Testis (tissue), 3 donors: ENCODE results near the gene SSR2. TPM values are rescaled to one million over a fixed set of nuclear protein-coding genes. Genes with fewer than 3 reads are reported as not detected.

Experiments
- DNase-seq: peaks from one replicate; pipeline ENCODE4 v3.0.0-alpha.2; 2019
- H3K27ac ChIP-seq, 2 donors: fragments of 200-600 bp; sonication (generic); one replicate each; pipeline ENCODE4 v1.5.1; 2019
- H3K27me3 ChIP-seq: fragments of 200-600 bp; sonication (generic); one replicate; pipeline ENCODE4 v1.5.1; 2019
- H3K36me3 ChIP-seq: fragments of 200-600 bp; sonication (generic); one replicate; pipeline ENCODE4 v1.5.1; 2017; ENCODE audit warnings: low read depth; ENCODE audit errors: missing control alignments
- H3K4me1 ChIP-seq: fragments of 200-600 bp; sonication (generic); one replicate; pipeline ENCODE4 v1.5.1; 2019
- H3K4me3 ChIP-seq, 2 donors: fragments of 200-600 bp; sonication (generic); one replicate each; pipeline ENCODE4 v1.5.1; 2017 to 2019
- H3K9me3 ChIP-seq: fragments of 200-600 bp; sonication (generic); one replicate; pipeline ENCODE4 v1.5.1; 2017
- POLR2A ChIP-seq: fragments of 450-650 bp; IDR thresholded peaks from one replicate; pipeline ENCODE4 v1.6.1; 2017; ENCODE audit warnings: antibody characterized with exemption, mild to moderate bottlenecking, moderate library complexity
- WGBS, 2 donors: methylation state at CpG; one replicate each; pipeline ENCODE4 v1.1.5; 2018; 5-methylcytosine and 5-hydroxymethylcytosine counted together
- intact Hi-C: fragments of 100-400 bp; cut with DNase I; formaldehyde crosslinking; loops from one replicate; pipeline ENCODE4 v1.15.1; 2023; ENCODE audit warnings: low total_unique reads
- polyA plus RNA-seq: library from polyadenylated mRNA; stranded (reverse); fragments of 350-450 nt; fragmentation: Illumina TruSeq; extraction: RNeasy Lipid Tissue Mini Kit (QIAGEN cat#74804); gene quantifications from one replicate; pipeline ENCODE4 v1.2.3, GENCODE V29; 2014; ENCODE audit warnings: low read depth, low replicate concordance; ENCODE audit not compliant: insufficient read depth
- total RNA-seq, 2 donors: library from RNA; depleted of rRNA; stranded (reverse); fragments of >200 nt; gene quantifications; one replicate each; pipeline ENCODE4 v1.2.3, GENCODE V29; 2016
- TF ChIP-seq, protein P1 (sequence below), 3 experiments: fragments of 450-650 bp in 2 of 3; fragments of 200-600 bp in 1 of 3; sonication (generic) in 1 of 3; IDR thresholded peaks; one replicate each; pipeline ENCODE4 v1.5.1; 2016 to 2019; ENCODE audit warnings: antibody characterized with exemption in 3 of 3, mild to moderate bottlenecking in 2 of 3, moderate library complexity in 1 of 3

SSR2 gene
- total and polyA plus RNA-seq, 3 donors from 2014 or later, result 170 to 289 (median 216) TPM

DNA sequence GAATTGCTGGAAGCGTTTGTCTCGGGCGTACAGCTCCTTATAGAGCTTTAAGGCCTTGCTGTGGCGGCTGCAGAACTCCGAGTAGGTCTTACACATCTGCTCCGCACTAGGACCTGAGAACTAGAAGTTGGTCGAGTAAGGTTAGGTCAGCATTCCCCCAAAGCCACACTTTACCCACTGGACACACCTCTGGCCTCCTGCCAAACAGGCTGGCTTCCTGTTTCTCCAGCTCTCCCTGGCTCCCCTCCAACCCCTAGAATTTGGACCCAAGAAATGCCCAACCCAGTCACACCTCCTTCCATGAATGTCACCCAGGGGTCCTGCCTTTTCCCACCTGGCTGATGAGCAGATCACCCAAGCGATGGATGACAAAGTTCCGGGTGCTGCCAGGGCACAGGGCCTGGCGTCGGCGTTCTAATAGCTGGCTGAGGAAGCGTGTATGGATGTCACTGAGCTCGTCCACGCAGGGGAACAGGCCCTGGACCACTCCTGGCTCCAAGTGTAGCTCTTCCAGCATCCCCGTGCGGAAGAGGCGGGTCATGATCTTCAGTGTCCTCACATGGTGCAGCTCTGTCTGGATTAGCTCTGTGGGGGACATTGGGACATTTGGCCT is 58.0 kb downstream of the SSR2 start:
- no peak for TF ChIP-seq POLR2A
- TF ChIP-seq, protein P1, sequence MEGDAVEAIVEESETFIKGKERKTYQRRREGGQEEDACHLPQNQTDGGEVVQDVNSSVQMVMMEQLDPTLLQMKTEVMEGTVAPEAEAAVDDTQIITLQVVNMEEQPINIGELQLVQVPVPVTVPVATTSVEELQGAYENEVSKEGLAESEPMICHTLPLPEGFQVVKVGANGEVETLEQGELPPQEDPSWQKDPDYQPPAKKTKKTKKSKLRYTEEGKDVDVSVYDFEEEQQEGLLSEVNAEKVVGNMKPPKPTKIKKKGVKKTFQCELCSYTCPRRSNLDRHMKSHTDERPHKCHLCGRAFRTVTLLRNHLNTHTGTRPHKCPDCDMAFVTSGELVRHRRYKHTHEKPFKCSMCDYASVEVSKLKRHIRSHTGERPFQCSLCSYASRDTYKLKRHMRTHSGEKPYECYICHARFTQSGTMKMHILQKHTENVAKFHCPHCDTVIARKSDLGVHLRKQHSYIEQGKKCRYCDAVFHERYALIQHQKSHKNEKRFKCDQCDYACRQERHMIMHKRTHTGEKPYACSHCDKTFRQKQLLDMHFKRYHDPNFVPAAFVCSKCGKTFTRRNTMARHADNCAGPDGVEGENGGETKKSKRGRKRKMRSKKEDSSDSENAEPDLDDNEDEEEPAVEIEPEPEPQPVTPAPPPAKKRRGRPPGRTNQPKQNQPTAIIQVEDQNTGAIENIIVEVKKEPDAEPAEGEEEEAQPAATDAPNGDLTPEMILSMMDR (IDR thresholded peaks at IDR 0.05), result no peak
- Histone ChIP-seq H3K9me3 (no peaks in the 10 kb centered on the region), H3K27ac (no peak overlapping the region), H3K4me3 (no peak overlapping the region), H3K4me1 (peaks cover 16% of the 10 kb centered on the region), H3K27me3 (no peaks in the 10 kb centered on the region), H3K36me3 (no peaks in the 10 kb centered on the region)
- 82 to 92% methylated on average over 18 of the region's 18 CpGs for WGBS, 2 donors
- DNase-seq, result no peak
- intact Hi-C loops, result no loop called here

DNA sequence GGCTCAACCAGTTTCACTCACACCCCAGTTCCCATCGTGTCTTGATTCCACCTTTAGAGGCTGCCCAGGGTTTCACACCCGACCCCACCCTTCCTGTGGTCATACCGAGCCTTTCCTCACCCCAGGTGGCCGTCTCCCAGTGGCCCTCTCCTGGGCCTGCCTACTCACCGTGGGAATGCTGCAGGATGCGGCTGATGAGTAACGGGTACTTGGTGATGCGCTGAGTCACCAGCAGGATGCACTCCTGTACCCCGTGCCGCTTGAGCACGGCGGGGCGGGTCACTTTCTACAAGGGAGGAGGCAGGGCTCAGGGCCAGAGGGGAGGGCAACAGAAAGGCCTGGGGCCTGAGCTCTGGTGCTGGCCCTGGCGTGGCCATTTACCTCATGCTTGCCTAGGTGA is 58.8 kb downstream of the SSR2 start:
- H3K27ac ChIP-seq, result no peak overlapping the region
- WGBS, 2 donors, result 76 to 80% methylated on average over 5 to 14 of the region's 14 CpGs
- DNase-seq, result no peak
- no peaks in the 10 kb centered on the region for H3K9me3 ChIP-seq
- no peaks in the 10 kb centered on the region for H3K27me3 ChIP-seq
- peaks cover 12% of the 10 kb centered on the region for H3K4me1 ChIP-seq
- no peaks in the 10 kb centered on the region for H3K36me3 ChIP-seq
- TF ChIP-seq, protein P1 (IDR thresholded peaks at IDR 0.05), result no peak
- no peak for TF ChIP-seq POLR2A
- no peak overlapping the region for H3K4me3 ChIP-seq
- intact Hi-C loops, result no loop called here

DNA sequence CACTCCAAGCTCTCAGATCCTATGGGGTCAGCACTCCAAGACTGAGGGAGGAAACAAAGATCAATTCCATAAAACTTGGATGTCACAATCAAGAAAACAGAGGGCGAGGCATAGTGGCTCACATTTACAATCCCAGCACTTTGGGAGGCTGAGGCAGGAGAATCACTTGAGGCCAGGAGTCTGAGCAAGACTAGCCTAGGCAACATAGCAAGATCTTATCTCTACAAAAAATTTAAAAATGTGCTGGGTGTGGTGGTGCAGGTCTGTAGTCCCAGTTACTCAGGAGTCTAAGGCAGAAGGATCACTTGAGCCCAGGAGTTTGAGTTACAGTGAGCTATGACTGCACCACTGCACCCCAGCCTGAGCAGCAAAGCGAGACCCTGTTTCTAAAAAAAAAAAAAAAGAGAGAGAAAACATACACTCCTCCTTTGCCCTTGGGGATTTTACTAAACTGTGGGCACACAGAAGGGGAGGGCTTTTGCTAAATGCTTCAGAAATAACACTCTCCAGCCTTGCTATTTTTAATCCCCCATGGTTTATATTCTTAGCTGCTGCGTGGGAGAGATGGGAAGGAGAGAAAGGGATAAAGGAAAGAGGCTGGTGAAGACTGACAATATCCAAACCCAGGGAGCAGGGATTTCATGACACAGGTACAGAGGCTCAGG is 60.5 kb downstream of the SSR2 start:
- no peak for DNase-seq
- H3K4me3 ChIP-seq, result no peak overlapping the region
- WGBS, 2 donors, result 67 to 68% methylated on average over 3 of the region's 3 CpGs

More for the DNA sequence above, 60.5 kb downstream of the SSR2 start:
- Histone ChIP-seq H3K36me3 (no peaks in the 10 kb centered on the region), H3K4me1 (peaks cover 12% of the 10 kb centered on the region), H3K9me3 (no peaks in the 10 kb centered on the region), H3K27ac (peak overlapping the region in 1 of 2 donors; percentile 33), H3K27me3 (no peaks in the 10 kb centered on the region)
- intact Hi-C loops, result no loop called here
- TF ChIP-seq, protein P1 (IDR thresholded peaks at IDR 0.05), result no peak
- TF ChIP-seq POLR2A, result no peak

Other genes with a start within 250 kb of the SSR2 start
- 100 to 1,000 TPM in 1 of 2 donors, 10 to 100 TPM in 1; 77.2 to 108 TPM for gene GON4L, start 163.7 kb downstream of the SSR2 start, total RNA-seq
- 36.4 TPM for gene GON4L, start 163.7 kb downstream of the SSR2 start, polyA plus RNA-seq
- gene SYT11, start 161.4 kb downstream of the SSR2 start, total RNA-seq, result 10 to 100 TPM; 17.9 to 19.7 TPM
- 23.4 TPM for gene SYT11, start 161.4 kb downstream of the SSR2 start, polyA plus RNA-seq
- gene RIT1, start 109.6 kb downstream of the SSR2 start, total RNA-seq, result 10 to 100 TPM; 26.1 to 31.1 TPM
- 25.7 TPM for gene RIT1, start 109.6 kb downstream of the SSR2 start, polyA plus RNA-seq
- gene KHDC4, start 86.5 kb downstream of the SSR2 start, total RNA-seq, result 10 to 100 TPM; 84.5 to 95.3 TPM
- 45.5 TPM for gene KHDC4, start 86.5 kb downstream of the SSR2 start, polyA plus RNA-seq
- gene RXFP4, start 79.3 kb downstream of the SSR2 start, total RNA-seq, result 1 to 10 TPM in 1 of 2 donors, under 1 TPM in 1; 0.37 to 1.1 TPM
- gene RXFP4, start 79.3 kb downstream of the SSR2 start, polyA plus RNA-seq, result not detected
- gene ARHGEF2, start 42.4 kb downstream of the SSR2 start, total RNA-seq, result 100 to 1,000 TPM in 1 of 2 donors, 10 to 100 TPM in 1; 56.6 to 124 TPM
- gene ARHGEF2, start 42.4 kb downstream of the SSR2 start, polyA plus RNA-seq, result 88.8 TPM
- gene UBQLN4, start 32.8 kb upstream of the SSR2 start, total RNA-seq, result 10 to 100 TPM; 41.0 to 42.7 TPM
- 34.4 TPM for gene UBQLN4, start 32.8 kb upstream of the SSR2 start, polyA plus RNA-seq
- 10 to 100 TPM; 47.6 to 50.4 TPM for gene LAMTOR2, start 33.8 kb upstream of the SSR2 start, total RNA-seq
- 55.5 TPM for gene LAMTOR2, start 33.8 kb upstream of the SSR2 start, polyA plus RNA-seq
- gene RAB25, start 40.2 kb upstream of the SSR2 start, total RNA-seq, result 1 to 10 TPM; 1.2 to 2.0 TPM
- gene RAB25, start 40.2 kb upstream of the SSR2 start, polyA plus RNA-seq, result 2.1 TPM
- gene MEX3A, start 61.5 kb upstream of the SSR2 start, total RNA-seq, result 1 to 10 TPM; 2.4 to 3.0 TPM
- 0.87 TPM for gene MEX3A, start 61.5 kb upstream of the SSR2 start, polyA plus RNA-seq
- gene LMNA, start 93.8 kb upstream of the SSR2 start, total RNA-seq, result 100 to 1,000 TPM; 162 to 219 TPM
- 189 TPM for gene LMNA, start 93.8 kb upstream of the SSR2 start, polyA plus RNA-seq
- 1 to 10 TPM; 4.8 to 8.0 TPM for gene SEMA4A, start 132.6 kb upstream of the SSR2 start, total RNA-seq
- 7.7 TPM for gene SEMA4A, start 132.6 kb upstream of the SSR2 start, polyA plus RNA-seq
- 10 to 100 TPM; 32.8 to 34.2 TPM for gene SLC25A44, start 173.2 kb upstream of the SSR2 start, total RNA-seq
- 32.4 TPM for gene SLC25A44, start 173.2 kb upstream of the SSR2 start, polyA plus RNA-seq
- gene PMF1, start 192.1 kb upstream of the SSR2 start, total RNA-seq, result 10 to 100 TPM; 38.1 to 47.0 TPM
- gene PMF1, start 192.1 kb upstream of the SSR2 start, polyA plus RNA-seq, result 32.3 TPM
- gene BGLAP, start 221.2 kb upstream of the SSR2 start, total RNA-seq, result 1 to 10 TPM; 1.1 to 1.5 TPM
- gene BGLAP, start 221.2 kb upstream of the SSR2 start, polyA plus RNA-seq, result not detected
- 10 to 100 TPM in 1 of 2 donors, 1 to 10 TPM in 1; 8.0 to 10.5 TPM for gene PAQR6, start 227.1 kb upstream of the SSR2 start, total RNA-seq
- 3.6 TPM for gene PAQR6, start 227.1 kb upstream of the SSR2 start, polyA plus RNA-seq